ENCODE results near the gene KIF3C.
A peak's percentile ranks its signal among the peaks of the same experiment; 100 is the strongest.
"Not testable (repeated sequence)": the region's sequence is repeated elsewhere in the genome, so short reads cannot be mapped to it uniquely, and the experiment has no call there.

The KIF3C gene

GRCh38 chr2:25913696-25913973, 68.7 kb downstream of the KIF3C start:
- not testable (repeated sequence) for DNase-seq

- DNase-seq, result no peak
These were observed 69.2 kb downstream of the KIF3C start for GRCh38 chr2:25912851-25913695.

GRCh38 chr2:25909574-25909973, 72.7 kb downstream of the KIF3C start:
- DNase-seq, result not testable (repeated sequence)

GRCh38 chr2:25905126-25905525, 77.2 kb downstream of the KIF3C start:
- DNase-seq, result no peak

- no peak for DNase-seq
These were observed 79.0 kb downstream of the KIF3C start for GRCh38 chr2:25903216-25903776.

- DNase-seq, result no peak
These were observed 82.8 kb downstream of the KIF3C start for GRCh38 chr2:25899404-25899970.

- no peak for DNase-seq
These were observed 84.8 kb downstream of the KIF3C start for GRCh38 chr2:25897506-25897905.

GRCh38 chr2:25896308-25896707, 86.0 kb downstream of the KIF3C start:
- not testable (repeated sequence) for DNase-seq

- DNase-seq, result no peak
These were observed 86.7 kb downstream of the KIF3C start for GRCh38 chr2:25895610-25896009.

GRCh38 chr2:25895018-25895417, 87.3 kb downstream of the KIF3C start:
- no peak for DNase-seq

GRCh38 chr2:25894135-25894830, 88.0 kb downstream of the KIF3C start:
- DNase-seq, result no peak

- DNase-seq, result no peak
These were observed 90.6 kb downstream of the KIF3C start for GRCh38 chr2:25891672-25892071.

GRCh38 chr2:25887624-25888242, 94.6 kb downstream of the KIF3C start:
- no peak for DNase-seq

GRCh38 chr2:25885933-25886332, 96.4 kb downstream of the KIF3C start:
- DNase-seq, result no peak

GRCh38 chr2:25881764-25882163, 100.5 kb downstream of the KIF3C start:
- no peak for DNase-seq

- peak in 1 of 2 experiments; percentile 30 for DNase-seq
These were observed 103.1 kb downstream of the KIF3C start for GRCh38 chr2:25879133-25879730.

GRCh38 chr2:25878361-25879132, 103.8 kb downstream of the KIF3C start, which contains the start of gene ASXL2:
Gene ASXL2 (minus strand): TSS chr2:25878487. CDS start chr2:25878222, 265 bp downstream.
- DNase-seq, result peak; percentile 96 to 97

GRCh38 chr2:25877431-25878360, 104.6 kb downstream of the KIF3C start:
- DNase-seq, result peak; percentile 34 to 44
